GM23338 (cell line): Measurements from ENCODE around the gene VPS39.

Experiments used
- EZH2 ChIP-seq: fragments of 200-600 bp; sonication (generic); IDR thresholded peaks from one replicate; pipeline ENCODE4 v1.8.0; 2017; ENCODE audit warnings: antibody characterized with exemption, mild to moderate bottlenecking, low read depth; ENCODE audit not compliant: unreplicated experiment
- POLR2AphosphoS5 ChIP-seq: IDR thresholded peaks from 2 replicates; pipeline ENCODE4 v1.6.1; 2016; ENCODE audit warnings: antibody characterized with exemption, low read depth
- TF ChIP-seq, protein P1 (sequence below), 2 experiments: fragments of 200-600 bp in 1 of 2; sonication (generic) in 1 of 2; conservative IDR thresholded peaks; 2 replicates each; pipeline versions ENCODE4 v1.5.1 to v1.6.1; 2016 to 2017; ENCODE audit warnings: antibody characterized with exemption in 2 of 2, low read depth in 2 of 2, mild to moderate bottlenecking in 2 of 2, moderate library complexity in 1 of 2
- TF ChIP-seq, protein P2 (sequence below): IDR thresholded peaks from one replicate; pipeline ENCODE4 v1.6.1; 2018; ENCODE audit warnings: antibody characterized with exemption; ENCODE audit not compliant: unreplicated experiment

DNA sequence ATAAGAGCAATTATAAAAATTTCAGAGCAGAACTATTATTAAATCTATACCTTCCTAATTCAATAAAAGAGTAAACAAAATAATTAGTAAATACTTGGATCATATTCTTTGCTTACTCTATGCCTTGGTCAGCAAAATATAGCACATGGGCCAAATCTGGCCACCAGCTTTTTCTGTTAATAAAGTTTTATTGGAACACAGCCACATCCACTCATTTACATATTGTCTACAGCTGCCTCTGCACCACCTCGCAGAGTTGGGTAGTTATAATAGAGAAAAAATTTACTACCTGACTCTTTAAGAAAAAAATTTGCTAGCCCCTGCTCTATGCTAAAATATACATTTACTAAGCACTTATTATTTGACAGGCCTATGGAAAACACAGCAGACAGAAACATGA lies 32.7 kb upstream of the VPS39 start:
- no peak for TF ChIP-seq EZH2
- TF ChIP-seq, protein P1, sequence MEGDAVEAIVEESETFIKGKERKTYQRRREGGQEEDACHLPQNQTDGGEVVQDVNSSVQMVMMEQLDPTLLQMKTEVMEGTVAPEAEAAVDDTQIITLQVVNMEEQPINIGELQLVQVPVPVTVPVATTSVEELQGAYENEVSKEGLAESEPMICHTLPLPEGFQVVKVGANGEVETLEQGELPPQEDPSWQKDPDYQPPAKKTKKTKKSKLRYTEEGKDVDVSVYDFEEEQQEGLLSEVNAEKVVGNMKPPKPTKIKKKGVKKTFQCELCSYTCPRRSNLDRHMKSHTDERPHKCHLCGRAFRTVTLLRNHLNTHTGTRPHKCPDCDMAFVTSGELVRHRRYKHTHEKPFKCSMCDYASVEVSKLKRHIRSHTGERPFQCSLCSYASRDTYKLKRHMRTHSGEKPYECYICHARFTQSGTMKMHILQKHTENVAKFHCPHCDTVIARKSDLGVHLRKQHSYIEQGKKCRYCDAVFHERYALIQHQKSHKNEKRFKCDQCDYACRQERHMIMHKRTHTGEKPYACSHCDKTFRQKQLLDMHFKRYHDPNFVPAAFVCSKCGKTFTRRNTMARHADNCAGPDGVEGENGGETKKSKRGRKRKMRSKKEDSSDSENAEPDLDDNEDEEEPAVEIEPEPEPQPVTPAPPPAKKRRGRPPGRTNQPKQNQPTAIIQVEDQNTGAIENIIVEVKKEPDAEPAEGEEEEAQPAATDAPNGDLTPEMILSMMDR (conservative IDR thresholded peaks at IDR 0.05; ENCODE audit: low read depth in 2 of 2): no peak
- TF ChIP-seq, protein P2, sequence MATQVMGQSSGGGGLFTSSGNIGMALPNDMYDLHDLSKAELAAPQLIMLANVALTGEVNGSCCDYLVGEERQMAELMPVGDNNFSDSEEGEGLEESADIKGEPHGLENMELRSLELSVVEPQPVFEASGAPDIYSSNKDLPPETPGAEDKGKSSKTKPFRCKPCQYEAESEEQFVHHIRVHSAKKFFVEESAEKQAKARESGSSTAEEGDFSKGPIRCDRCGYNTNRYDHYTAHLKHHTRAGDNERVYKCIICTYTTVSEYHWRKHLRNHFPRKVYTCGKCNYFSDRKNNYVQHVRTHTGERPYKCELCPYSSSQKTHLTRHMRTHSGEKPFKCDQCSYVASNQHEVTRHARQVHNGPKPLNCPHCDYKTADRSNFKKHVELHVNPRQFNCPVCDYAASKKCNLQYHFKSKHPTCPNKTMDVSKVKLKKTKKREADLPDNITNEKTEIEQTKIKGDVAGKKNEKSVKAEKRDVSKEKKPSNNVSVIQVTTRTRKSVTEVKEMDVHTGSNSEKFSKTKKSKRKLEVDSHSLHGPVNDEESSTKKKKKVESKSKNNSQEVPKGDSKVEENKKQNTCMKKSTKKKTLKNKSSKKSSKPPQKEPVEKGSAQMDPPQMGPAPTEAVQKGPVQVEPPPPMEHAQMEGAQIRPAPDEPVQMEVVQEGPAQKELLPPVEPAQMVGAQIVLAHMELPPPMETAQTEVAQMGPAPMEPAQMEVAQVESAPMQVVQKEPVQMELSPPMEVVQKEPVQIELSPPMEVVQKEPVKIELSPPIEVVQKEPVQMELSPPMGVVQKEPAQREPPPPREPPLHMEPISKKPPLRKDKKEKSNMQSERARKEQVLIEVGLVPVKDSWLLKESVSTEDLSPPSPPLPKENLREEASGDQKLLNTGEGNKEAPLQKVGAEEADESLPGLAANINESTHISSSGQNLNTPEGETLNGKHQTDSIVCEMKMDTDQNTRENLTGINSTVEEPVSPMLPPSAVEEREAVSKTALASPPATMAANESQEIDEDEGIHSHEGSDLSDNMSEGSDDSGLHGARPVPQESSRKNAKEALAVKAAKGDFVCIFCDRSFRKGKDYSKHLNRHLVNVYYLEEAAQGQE: no peak
- TF ChIP-seq POLR2AphosphoS5: no peak
